ENCODE measurements around the gene ARPC1A.

GRCh38 chr7:99320371-99320770 is 5.3 kb upstream of the ARPC1A start:
- TF ChIP-seq CTCF (IDR thresholded peaks at IDR 0.05) (no peak), EZH2 (IDR thresholded peaks at IDR 0.05) (no peak)
